GM12878 (cell line): ENCODE results near the gene NPM1. TPM values are rescaled to one million over a fixed set of nuclear protein-coding genes. Genes with fewer than 3 reads are reported as not detected.

Experiments used
- ATAC-seq: fragments of 200-7000 bp; cut with Tn5 transposase; 3 replicates; pipeline ENCODE4 v1.9.1; 2020; ENCODE audit warnings: mild to moderate bottlenecking, moderate library complexity
- BruUV-seq: library from RNA; stranded (reverse); fragments of 400-500 nt; replicated peaks from 2 replicates; lab custom pipeline; 2021; lab: Mats Ljungman, UMichigan
- CTCF ChIA-PET: fragments of 300-600 bp; sonication (Branson Sonifier 250); formaldehyde crosslinking; extraction: SDS; loops from one replicate; lab custom pipeline; 2021; ENCODE audit warnings: inconsistent platforms; lab: Yijun Ruan, JAX
- POLR2A ChIA-PET: fragments of 350-600 bp; formaldehyde crosslinking; extraction: SDS; loops from one replicate; lab custom pipeline; 2021; ENCODE audit warnings: inconsistent platforms; lab: Charles Lee
- RAD21 ChIA-PET: fragments of 300-600 bp; sonication (Branson Sonifier 250); formaldehyde crosslinking; loops from one replicate; lab custom pipeline; 2023; ENCODE audit warnings: antibody characterized with exemption; ENCODE audit not compliant: unreplicated experiment; lab: Charles Lee
- SMC1A ChIA-PET: fragments of 300-600 bp; sonication (Branson Sonifier 250); formaldehyde crosslinking; loops from one replicate; lab custom pipeline; 2023; ENCODE audit not compliant: unreplicated experiment, uncharacterized antibody; lab: Charles Lee
- DNase-seq: peaks from one replicate; pipeline ENCODE4 v3.0.0-alpha.2; 2011; ENCODE audit warnings: low read depth, low spot score
- FAIRE-seq: peaks from 3 replicates; lab custom pipeline; 2011; peaks lifted over from hg19 to GRCh38; lab: Jason Lieb, UNC
- H2AFZ ChIP-seq: 2 replicates; pipeline ENCODE4 v1.6.0; 2011; ENCODE audit warnings: low read depth, low read length, control low read depth; ENCODE audit not compliant: control insufficient read depth
- H3K27ac ChIP-seq: 2 replicates; pipeline ENCODE4 v1.5.1; 2011; ENCODE audit warnings: control low read depth; ENCODE audit not compliant: control insufficient read depth, insufficient read depth
- H3K27me3 ChIP-seq, 2 experiments: replicated peaks in 1 of 2; 2 replicates each; pipeline versions ENCODE4 v1.6.0 to v1.6.1; 2011; ENCODE audit warnings: low read length in 1 of 2; ENCODE audit not compliant: control insufficient read depth in 2 of 2, insufficient read depth in 2 of 2
- H3K36me3 ChIP-seq, 2 experiments: 2 replicates each; pipeline ENCODE4 v1.5.1; 2011; ENCODE audit warnings: low read length in 1 of 2; ENCODE audit not compliant: control insufficient read depth in 2 of 2, insufficient read depth in 2 of 2
- H3K4me1 ChIP-seq: 2 replicates; pipeline ENCODE4 v1.6.1; 2011; ENCODE audit warnings: mild to moderate bottlenecking, low read length, moderate library complexity, mixed read lengths; ENCODE audit not compliant: control insufficient read depth, insufficient read depth
- H3K4me2 ChIP-seq: 2 replicates; pipeline ENCODE4 v1.6.0; 2011; ENCODE audit warnings: control low read depth; ENCODE audit not compliant: control insufficient read depth, insufficient read depth
- H3K4me3 ChIP-seq: fragments of 200-600 bp; sonication (generic); 2 replicates; pipeline ENCODE4 v1.5.1; 2016
- H3K79me2 ChIP-seq: 2 replicates; pipeline ENCODE4 v1.6.0; 2011; ENCODE audit warnings: low read length; ENCODE audit not compliant: control insufficient read depth, insufficient read depth
- H3K9ac ChIP-seq: 2 replicates; pipeline ENCODE4 v1.8.0; 2011; ENCODE audit warnings: low read length, control low read depth, mixed read lengths; ENCODE audit not compliant: control insufficient read depth, insufficient read depth
- H3K9me3 ChIP-seq: replicated peaks from 3 replicates; pipeline ENCODE4 v1.5.1; 2011; ENCODE audit warnings: mild to moderate bottlenecking, low read length; ENCODE audit not compliant: control insufficient read depth, insufficient read depth
- H4K20me1 ChIP-seq: 2 replicates; pipeline ENCODE4 v1.6.0; 2011; ENCODE audit not compliant: control insufficient read depth, insufficient read depth
- CTCF ChIP-seq, 3 experiments: IDR thresholded peaks in 2 of 3; conservative IDR thresholded peaks in 1 of 3; 2 replicates each; pipeline ENCODE4 v1.5.1; 2011; ENCODE audit warnings: low read depth in 3 of 3, low read length in 3 of 3, mild to moderate bottlenecking in 3 of 3, control low read depth in 2 of 3, moderate library complexity in 2 of 3, inconsistent platforms in 1 of 3, mixed read lengths in 1 of 3; ENCODE audit not compliant: control insufficient read depth in 2 of 3, insufficient read depth in 1 of 3; ENCODE audit errors: extremely low read depth in 1 of 3
- HDAC2 ChIP-seq: fragments of 200-600 bp; sonication (generic); IDR thresholded peaks from 2 replicates; pipeline ENCODE4 v1.6.1; 2017
- MTA2 ChIP-seq: fragments of 450-650 bp; IDR thresholded peaks from 2 replicates; pipeline ENCODE4 v1.6.1; 2016; ENCODE audit warnings: low read depth, mild to moderate bottlenecking, moderate library complexity
- MTA3 ChIP-seq: IDR thresholded peaks from 2 replicates; pipeline ENCODE4 v1.6.1; 2012; ENCODE audit warnings: low read length, inconsistent platforms, borderline replicate concordance
- SMC3 ChIP-seq: IDR thresholded peaks from 2 replicates; pipeline ENCODE4 v1.6.1; 2011; ENCODE audit warnings: low read length, improper control_type of control experiment, borderline replicate concordance
- TAF1 ChIP-seq: IDR thresholded peaks from 2 replicates; pipeline ENCODE4 v1.6.1; 2011; ENCODE audit warnings: mild to moderate bottlenecking, low read depth, low read length, borderline replicate concordance
- ZNF207 ChIP-seq: fragments of 450-650 bp; IDR thresholded peaks from 2 replicates; pipeline ENCODE4 v1.6.1; 2014; ENCODE audit warnings: antibody characterized with exemption, mild to moderate bottlenecking, borderline replicate concordance
- ZNF592 ChIP-seq: fragments of 450-650 bp; IDR thresholded peaks from 2 replicates; pipeline ENCODE4 v1.6.1; 2017; ENCODE audit warnings: mild to moderate bottlenecking, moderate library complexity
- WGBS: methylation state at CpG from one replicate; pipeline ENCODE4 v1.1.6; 2016; ENCODE audit warnings: low lambda C conversion rate; ENCODE audit not compliant: insufficient replicate concordance, insufficient coverage; ENCODE audit errors: missing lambda C conversion rate; 5-methylcytosine and 5-hydroxymethylcytosine counted together
- in situ Hi-C: fragments of 300-500 bp; cut with MboI; formaldehyde crosslinking; loops from 9 replicates; pipeline ENCODE4 v1.14.3; 2018; ENCODE audit warnings: mixed read lengths
- intact Hi-C: fragments of 100-400 bp; cut with micrococcal nuclease; formaldehyde crosslinking; loops from one replicate; pipeline ENCODE4 v1.14.2; 2022; ENCODE audit not compliant: unreplicated experiment
- polyA plus RNA-seq, 11 experiments: library from polyadenylated mRNA; depleted of rRNA in 4 of 11; unstranded in 6 of 11; stranded (reverse) in 5 of 11; fragments of >200 nt; fragmentation: Nextera tagmentation in 4 of 11; fragmentation: Illumina TruSeq in 1 of 11; extraction: Ambion mirVana in 4 of 11; extraction: Trizol in 1 of 11; gene quantifications; 1 replicate in 1 of 11; 2 replicates in 10 of 11; pipeline versions ENCODE4 v1.2.1 to v1.2.3, GENCODE V29; 2011 to 2016; ENCODE audit warnings: inconsistent platforms in 2 of 11, missing spikeins in 2 of 11, low read depth in 1 of 11
- total RNA-seq, 4 experiments: library from RNA; depleted of rRNA in 3 of 4; stranded (reverse); fragments of >200 nt in 3 of 4; fragmentation: Illumina TruSeq in 1 of 4; extraction: Trizol in 1 of 4; gene quantifications; 2 replicates each; pipeline versions ENCODE4 v1.2.1 to v1.2.3, GENCODE V29; 2013 to 2021

NPM1 gene
- total and polyA plus RNA-seq, 10 of the 15 experiments (the other 5 are each of a cell fraction or from before 2014, with no cell fraction given): 1,843 to 5,466 (median 2,866) TPM

- TF ChIP-seq CTCF (IDR thresholded peaks at IDR 0.05 in 2 of 3, conservative IDR thresholded peaks at IDR 0.05 in 1 of 3; ENCODE audit: control insufficient read depth in 2 of 3, extremely low read depth in 1 of 3, insufficient read depth in 1 of 3, low read depth in 3 of 3, low read length in 3 of 3): peak; percentile 18 to 36 (median 32); a peak in 2 of 6 replicates
- TF ChIP-seq MTA3: no peak
- TF ChIP-seq, all 136 proteins: peak for 1
- CTCF ChIA-PET: interaction anchor here (0.6 to 2.0 kb wide), 5 partner anchors 8 to 777 kb away, joined by 3 to 11 read pairs (median 5); partner anchors contain the start of gene NPM1
- SMC1A ChIA-PET: interaction anchor here (1.7 kb wide), 1 partner anchor 506 kb away, joined by 3 read pairs; no protein-coding TSS in a partner anchor
- intact Hi-C loops: no loop called here
- Histone ChIP-seq H3K79me2 (peaks cover 27% of the 10 kb centered on the region), H3K9me3 (no peaks in the 10 kb centered on the region; the same call in 2 of the 3 replicates), H3K9ac (no peak overlapping the region), H3K4me2 (no peak overlapping the region), H4K20me1 (peaks cover 4% of the 10 kb centered on the region), H3K36me3 (peaks cover 11 to 40% of the 10 kb centered on the region in 2 experiments), H3K4me1 (no peaks in the 10 kb centered on the region), H3K4me3 (no peak overlapping the region), H3K27me3 (no peaks in the 10 kb centered on the region), H2AFZ (no peak overlapping the region), H3K27ac (no peak overlapping the region)
- POLR2A ChIA-PET: interaction anchor here (1.4 to 1.5 kb wide), 2 partner anchors 16 to 18 kb away, joined by 5 read pairs; partner anchors contain the start of gene NPM1
- DNase-seq: no peak
- RAD21 ChIA-PET: interaction anchor here (0.9 to 1.3 kb wide), 2 partner anchors 10 to 661 kb away, joined by 3 read pairs; no protein-coding TSS in a partner anchor
- WGBS: 65% methylated on average over 3 of the region's 3 CpGs
- in situ Hi-C loops: loop anchor here (25.0 kb wide), 1 partner anchor 882 kb away; the partner anchor contains the start of gene UBTD2
- peak; percentile 61 for ATAC-seq
- BruUV-seq: TSS peak; percentile 3
- no peak for FAIRE-seq
Observed at GRCh38 chr5:171405615-171406014, 18.0 kb downstream of the NPM1 start.

- Histone ChIP-seq H3K4me2 (no peak overlapping the region), H3K4me1 (no peaks in the 10 kb centered on the region), H3K27me3 (no peaks in the 10 kb centered on the region), H3K4me3 (no peak overlapping the region), H3K9ac (no peak overlapping the region), H3K79me2 (peaks cover 16% of the 10 kb centered on the region), H2AFZ (no peak overlapping the region), H4K20me1 (peaks cover 4% of the 10 kb centered on the region), H3K36me3 (peaks cover 4 to 39% of the 10 kb centered on the region in 2 experiments), H3K9me3 (no peaks in the 10 kb centered on the region), H3K27ac (no peak overlapping the region)
- ATAC-seq (no peak), FAIRE-seq (no peak), DNase-seq (no peak)
- intact Hi-C loops: no loop called here
- CTCF ChIA-PET: interaction anchor here (1.7 kb wide), 1 partner anchor 18 kb away, joined by 6 read pairs; no protein-coding TSS in a partner anchor
- SMC1A ChIA-PET: no interaction called here
- in situ Hi-C loops: loop anchor here (25.0 kb wide), 1 partner anchor 880 kb away; the partner anchor contains the start of gene UBTD2
- POLR2A ChIA-PET: no interaction called here
- 94% methylated on average over 4 of the region's 4 CpGs for WGBS
- TSS peak; percentile 12 for BruUV-seq
- RAD21 ChIA-PET: no interaction called here
- no peak for TF ChIP-seq HDAC2
- TF ChIP-seq TAF1: no peak
- no peak for TF ChIP-seq ZNF207
- no peak for TF ChIP-seq SMC3
- TF ChIP-seq MTA2: no peak
- TF ChIP-seq ZNF592: no peak
Observed at GRCh38 chr5:171407234-171407633, 19.6 kb downstream of the NPM1 start.
